Tibial nerve (tissue), 4 donors: Measurements from ENCODE around the gene SDK1. TPM values are rescaled to one million over a fixed set of nuclear protein-coding genes. Genes with fewer than 3 reads are reported as not detected.

ENCODE experiments used
- DNase-seq, 2 donors: peaks; one replicate each; pipeline ENCODE4 v3.0.0-alpha.2; 2019; ENCODE audit warnings: low spot score in 2 of 2
- H3K27ac ChIP-seq, 4 donors: fragments of 200-600 bp; sonication (generic) in 3 of 4; one replicate each; pipeline ENCODE4 v1.5.1; 2017 to 2019; ENCODE audit warnings: mild to moderate bottlenecking in 1 of 4
- H3K27me3 ChIP-seq, 2 donors: fragments of 200-600 bp; sonication (generic) in 1 of 2; one replicate each; pipeline versions ENCODE4 v1.5.1 to v1.6.0; 2017 to 2019
- H3K36me3 ChIP-seq, 3 donors: fragments of 200-600 bp; sonication (generic); one replicate each; pipeline ENCODE4 v1.5.1; 2018 to 2019
- H3K4me1 ChIP-seq, 4 donors: fragments of 200-600 bp; sonication (generic) in 3 of 4; one replicate each; pipeline ENCODE4 v1.5.1; 2017 to 2019
- H3K4me3 ChIP-seq, 4 donors: fragments of 200-600 bp; sonication (generic) in 3 of 4; one replicate each; pipeline ENCODE4 v1.5.1; 2017 to 2019; ENCODE audit warnings: mild to moderate bottlenecking in 1 of 4, moderate library complexity in 1 of 4
- H3K9me3 ChIP-seq, 4 donors: fragments of 200-600 bp; sonication (generic) in 3 of 4; one replicate each; pipeline ENCODE4 v1.5.1; 2017 to 2019
- EP300 ChIP-seq, 2 donors: sonication (generic); formaldehyde crosslinking; IDR thresholded peaks; one replicate each; pipeline ENCODE4 v1.6.1; 2017; ENCODE audit warnings: antibody characterized with exemption in 2 of 2, mild to moderate bottlenecking in 1 of 2
- POLR2A ChIP-seq, 2 donors: fragments of 450-650 bp; IDR thresholded peaks; one replicate each; pipeline ENCODE4 v1.6.1; 2017; ENCODE audit warnings: antibody characterized with exemption in 2 of 2, mild to moderate bottlenecking in 2 of 2, moderate library complexity in 2 of 2
- WGBS, 2 donors: methylation state at CpG; one replicate each; pipeline ENCODE4 v1.1.5; 2018; 5-methylcytosine and 5-hydroxymethylcytosine counted together
- total RNA-seq, 4 donors: library from RNA; depleted of rRNA; stranded (reverse); fragments of >200 nt; gene quantifications; one replicate each; pipeline ENCODE4 v1.1.0, GENCODE V29; 2016
- TF ChIP-seq, protein P1 (sequence below), 5 experiments: fragments of 200-600 bp in 3 of 5; fragments of 450-650 bp in 2 of 5; sonication (generic) in 3 of 5; IDR thresholded peaks; one replicate each; pipeline ENCODE4 v1.5.1; 2016 to 2019; ENCODE audit warnings: antibody characterized with exemption in 5 of 5, mild to moderate bottlenecking in 3 of 5, moderate library complexity in 2 of 5

SDK1 gene
- total RNA-seq, 4 donors from 2014 or later = 8.2 to 16.2 (median 12.9) TPM

DNA sequence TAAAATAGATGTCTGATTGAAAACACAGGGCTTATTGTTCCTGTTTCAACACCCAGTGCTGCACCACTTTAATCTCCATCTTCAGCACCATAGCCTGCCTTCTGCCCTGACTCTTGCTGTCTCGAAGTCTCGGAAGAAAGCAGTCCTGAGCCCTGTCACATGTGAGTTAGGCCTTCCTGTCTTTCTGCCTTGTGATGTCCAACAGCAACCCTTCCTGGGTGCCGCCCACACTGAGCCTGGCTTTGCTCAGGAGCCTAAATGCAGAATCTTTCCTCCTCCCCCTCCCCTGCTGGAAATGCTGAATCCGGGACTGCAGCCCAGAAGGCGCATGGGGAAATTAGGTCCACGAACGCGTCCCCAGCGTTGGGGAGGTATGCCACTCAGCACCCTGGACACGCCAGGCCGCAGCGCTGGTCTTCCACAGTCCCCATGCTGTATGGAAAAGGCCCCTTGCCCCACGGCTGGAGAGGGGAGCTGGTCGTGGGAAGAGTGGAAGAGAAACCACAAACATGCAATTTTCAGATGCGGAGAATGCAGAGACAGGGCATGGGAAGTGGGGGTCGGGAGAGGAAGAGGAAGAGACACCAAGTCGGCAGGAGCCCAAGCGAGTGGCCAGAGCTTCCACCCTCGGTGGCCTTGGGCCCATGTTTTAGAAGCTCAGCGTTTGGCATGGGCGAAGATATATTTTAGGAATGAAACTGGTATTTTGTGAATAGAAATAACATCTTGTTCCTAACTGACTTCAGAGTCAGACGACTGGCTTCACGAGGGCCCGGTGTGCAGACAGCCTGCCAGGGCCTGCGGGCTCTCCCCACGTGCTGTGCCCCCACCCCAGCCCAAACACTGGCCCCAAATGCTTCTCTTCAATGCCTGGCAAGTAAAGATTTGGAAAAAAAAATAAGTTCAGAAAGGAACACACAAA is 724.9 kb downstream of the SDK1 start:
- Histone ChIP-seq H3K36me3 (peaks cover 0 to 6% (median 0%) of the 10 kb centered on the region in 3 donors), H3K27me3 (no peaks in the 10 kb centered on the region), H3K4me3 (no peak overlapping the region), H3K27ac (peak overlapping the region in 3 of 4 donors; percentile 24 to 50 (median 48)), H3K4me1 (no peaks in the 10 kb centered on the region), H3K9me3 (peaks cover 0 to 7% (median 0%) of the 10 kb centered on the region in 4 donors)
- 60 to 61% methylated on average over 26 of the region's 26 CpGs for WGBS, 2 donors
- no peak for DNase-seq
- TF ChIP-seq EP300 (IDR thresholded peaks at IDR 0.05) (no peak), POLR2A (IDR thresholded peaks at IDR 0.05) (no peak)
- TF ChIP-seq, protein P1, sequence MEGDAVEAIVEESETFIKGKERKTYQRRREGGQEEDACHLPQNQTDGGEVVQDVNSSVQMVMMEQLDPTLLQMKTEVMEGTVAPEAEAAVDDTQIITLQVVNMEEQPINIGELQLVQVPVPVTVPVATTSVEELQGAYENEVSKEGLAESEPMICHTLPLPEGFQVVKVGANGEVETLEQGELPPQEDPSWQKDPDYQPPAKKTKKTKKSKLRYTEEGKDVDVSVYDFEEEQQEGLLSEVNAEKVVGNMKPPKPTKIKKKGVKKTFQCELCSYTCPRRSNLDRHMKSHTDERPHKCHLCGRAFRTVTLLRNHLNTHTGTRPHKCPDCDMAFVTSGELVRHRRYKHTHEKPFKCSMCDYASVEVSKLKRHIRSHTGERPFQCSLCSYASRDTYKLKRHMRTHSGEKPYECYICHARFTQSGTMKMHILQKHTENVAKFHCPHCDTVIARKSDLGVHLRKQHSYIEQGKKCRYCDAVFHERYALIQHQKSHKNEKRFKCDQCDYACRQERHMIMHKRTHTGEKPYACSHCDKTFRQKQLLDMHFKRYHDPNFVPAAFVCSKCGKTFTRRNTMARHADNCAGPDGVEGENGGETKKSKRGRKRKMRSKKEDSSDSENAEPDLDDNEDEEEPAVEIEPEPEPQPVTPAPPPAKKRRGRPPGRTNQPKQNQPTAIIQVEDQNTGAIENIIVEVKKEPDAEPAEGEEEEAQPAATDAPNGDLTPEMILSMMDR (IDR thresholded peaks at IDR 0.05) = no peak

- 89 to 94% methylated on average over 10 of the region's 10 CpGs for WGBS, 2 donors
- Histone ChIP-seq H3K36me3 (no peaks in the 10 kb centered on the region), H3K4me3 (no peak overlapping the region), H3K27ac (peak overlapping the region in 1 of 4 donors; percentile 50), H3K4me1 (no peaks in the 10 kb centered on the region), H3K27me3 (no peaks in the 10 kb centered on the region), H3K9me3 (no peaks in the 10 kb centered on the region)
- DNase-seq = no peak
- TF ChIP-seq EP300 (IDR thresholded peaks at IDR 0.05) = no peak
These were observed 726.0 kb downstream of the SDK1 start for GRCh38 chr7:4026941-4027486.

GRCh38 chr7:4028221-4028620 is 727.2 kb downstream of the SDK1 start:
- no peak for DNase-seq
- no peak overlapping the region for H3K27ac ChIP-seq
- 69 to 76% methylated on average over 4 of the region's 4 CpGs for WGBS, 2 donors
- no peaks in the 10 kb centered on the region for H3K27me3 ChIP-seq
- H3K9me3 ChIP-seq = no peaks in the 10 kb centered on the region
- H3K4me3 ChIP-seq = no peak overlapping the region
- H3K36me3 ChIP-seq = no peaks in the 10 kb centered on the region
- no peak for TF ChIP-seq POLR2A (IDR thresholded peaks at IDR 0.05)
- TF ChIP-seq EP300 (IDR thresholded peaks at IDR 0.05) = no peak
- H3K4me1 ChIP-seq = no peaks in the 10 kb centered on the region

DNA sequence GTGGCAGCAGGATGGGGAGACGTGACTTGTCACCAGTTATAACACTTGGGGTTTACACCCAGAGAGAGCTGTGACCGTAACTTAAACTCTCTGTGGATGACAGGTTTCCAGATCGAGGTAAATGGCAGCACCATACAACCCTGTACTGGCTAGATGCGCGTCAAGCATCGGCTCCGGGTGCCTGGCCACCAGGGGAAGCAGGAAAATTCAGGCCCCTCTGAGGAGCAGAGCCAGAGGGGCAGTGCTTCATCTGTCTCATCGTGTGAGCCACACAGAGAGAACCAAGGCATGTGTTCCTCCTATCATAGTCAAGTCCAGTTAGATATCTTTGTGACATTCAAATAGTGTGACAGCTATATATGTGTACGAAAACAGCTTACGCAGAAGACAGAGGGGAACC is 728.9 kb downstream of the SDK1 start:
- TF ChIP-seq POLR2A (IDR thresholded peaks at IDR 0.05) = no peak
- no peak for TF ChIP-seq EP300 (IDR thresholded peaks at IDR 0.05)
- TF ChIP-seq, protein P1 (IDR thresholded peaks at IDR 0.05) = no peak
- WGBS, 2 donors = 88 to 98% methylated on average over 10 of the region's 10 CpGs
- no peak overlapping the region for H3K4me3 ChIP-seq
- H3K27ac ChIP-seq = no peak overlapping the region
- no peak for DNase-seq
- H3K4me1 ChIP-seq = no peaks in the 10 kb centered on the region
- H3K36me3 ChIP-seq = no peaks in the 10 kb centered on the region
- H3K9me3 ChIP-seq = no peaks in the 10 kb centered on the region
- no peaks in the 10 kb centered on the region for H3K27me3 ChIP-seq

- 76 to 89% methylated on average over 14 of the region's 14 CpGs for WGBS, 2 donors
- no peaks in the 10 kb centered on the region for H3K36me3 ChIP-seq
- TF ChIP-seq EP300 (IDR thresholded peaks at IDR 0.05) (no peak), POLR2A (IDR thresholded peaks at IDR 0.05) (no peak)
- TF ChIP-seq, protein P1 (IDR thresholded peaks at IDR 0.05) = no peak
- no peaks in the 10 kb centered on the region for H3K9me3 ChIP-seq
- H3K4me1 ChIP-seq = no peaks in the 10 kb centered on the region
- H3K27ac ChIP-seq = no peak overlapping the region
- H3K27me3 ChIP-seq = no peaks in the 10 kb centered on the region
- H3K4me3 ChIP-seq = no peak overlapping the region
- DNase-seq = no peak
These were observed 729.4 kb downstream of the SDK1 start for GRCh38 chr7:4030346-4030950.

DNA sequence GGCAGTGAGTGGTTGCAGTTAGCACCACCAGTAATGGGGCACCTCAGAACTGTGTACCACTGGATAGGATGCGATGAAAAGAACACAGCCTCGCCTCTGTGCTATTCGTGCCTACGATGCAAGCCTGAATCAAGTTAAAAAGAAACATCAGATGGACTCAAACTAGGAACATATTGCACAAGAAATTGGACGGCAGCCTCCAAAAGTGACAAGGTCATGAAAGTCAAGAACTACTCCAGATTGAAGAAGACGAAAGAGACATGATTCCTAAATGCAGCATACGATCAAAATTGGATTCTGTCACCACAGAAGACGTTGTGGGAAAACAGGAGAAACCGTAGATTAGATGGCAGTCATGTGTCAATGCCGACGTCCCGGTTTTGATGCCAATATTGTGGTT is 732.9 kb downstream of the SDK1 start:
- no peak for DNase-seq
- no peaks in the 10 kb centered on the region for H3K36me3 ChIP-seq
- WGBS, 2 donors = 81 to 91% methylated on average over 12 of the region's 12 CpGs

More for the DNA sequence above, 732.9 kb downstream of the SDK1 start:
- Histone ChIP-seq H3K9me3 (no peaks in the 10 kb centered on the region), H3K27me3 (no peaks in the 10 kb centered on the region), H3K4me1 (no peaks in the 10 kb centered on the region), H3K4me3 (no peak overlapping the region), H3K27ac (no peak overlapping the region)
- TF ChIP-seq EP300 (IDR thresholded peaks at IDR 0.05) (no peak), POLR2A (IDR thresholded peaks at IDR 0.05) (no peak)
- TF ChIP-seq, protein P1 (IDR thresholded peaks at IDR 0.05) = no peak
